ENCODE data around the gene E2F4. TPM values are rescaled to one million over a fixed set of nuclear protein-coding genes. Genes with fewer than 3 reads are reported as not detected.

The E2F4 gene, protein sequence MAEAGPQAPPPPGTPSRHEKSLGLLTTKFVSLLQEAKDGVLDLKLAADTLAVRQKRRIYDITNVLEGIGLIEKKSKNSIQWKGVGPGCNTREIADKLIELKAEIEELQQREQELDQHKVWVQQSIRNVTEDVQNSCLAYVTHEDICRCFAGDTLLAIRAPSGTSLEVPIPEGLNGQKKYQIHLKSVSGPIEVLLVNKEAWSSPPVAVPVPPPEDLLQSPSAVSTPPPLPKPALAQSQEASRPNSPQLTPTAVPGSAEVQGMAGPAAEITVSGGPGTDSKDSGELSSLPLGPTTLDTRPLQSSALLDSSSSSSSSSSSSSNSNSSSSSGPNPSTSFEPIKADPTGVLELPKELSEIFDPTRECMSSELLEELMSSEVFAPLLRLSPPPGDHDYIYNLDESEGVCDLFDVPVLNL
- 75.9 to 98.6 TPM (median 92.7 TPM) in 5 replicates for total RNA-seq (2022; extraction: Qiagen RNA extraction; ENCODE audit: low read depth)

GRCh38 chr16:67191995-67192681, at the start of gene E2F4:
Gene E2F4, plus strand, starts transcription at chr16:67192155. Its CDS starts 73 bp downstream, at chr16:67192228.

DNA sequence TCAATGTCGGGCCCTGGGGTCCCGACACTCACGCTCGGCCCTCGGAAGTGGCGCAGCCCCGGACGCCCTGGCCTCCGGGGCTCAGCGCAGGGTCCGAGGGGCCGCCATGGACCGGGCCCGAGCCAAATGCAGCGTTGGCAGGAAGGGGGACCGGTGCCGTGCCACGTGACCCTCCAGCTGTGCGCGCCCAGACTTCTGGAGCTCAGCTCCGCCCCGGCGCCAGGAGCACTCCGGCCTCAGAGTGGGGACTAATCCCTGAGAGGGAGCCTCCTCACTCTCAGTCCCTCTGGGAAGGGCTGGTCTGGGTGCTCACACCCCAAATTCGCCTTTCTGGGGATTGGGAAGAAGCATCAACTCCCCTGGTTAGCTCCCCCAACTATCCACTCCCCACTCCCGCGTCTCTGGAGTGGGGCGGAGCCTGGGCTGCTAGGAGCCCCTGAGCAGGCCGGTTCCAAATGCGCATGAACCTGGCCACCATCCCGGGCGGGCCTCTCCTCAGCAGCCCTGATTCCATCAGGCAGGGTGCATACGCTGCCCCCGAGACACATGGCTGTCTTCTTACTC, 41.0 kb upstream of the E2F4 start, which contains the start of gene B3GNT9:
Gene B3GNT9, minus strand, starts transcription at position 166 of the 564 bp plus-strand sequence. CDS start 513 bp downstream, outside the sequence.

DNA sequence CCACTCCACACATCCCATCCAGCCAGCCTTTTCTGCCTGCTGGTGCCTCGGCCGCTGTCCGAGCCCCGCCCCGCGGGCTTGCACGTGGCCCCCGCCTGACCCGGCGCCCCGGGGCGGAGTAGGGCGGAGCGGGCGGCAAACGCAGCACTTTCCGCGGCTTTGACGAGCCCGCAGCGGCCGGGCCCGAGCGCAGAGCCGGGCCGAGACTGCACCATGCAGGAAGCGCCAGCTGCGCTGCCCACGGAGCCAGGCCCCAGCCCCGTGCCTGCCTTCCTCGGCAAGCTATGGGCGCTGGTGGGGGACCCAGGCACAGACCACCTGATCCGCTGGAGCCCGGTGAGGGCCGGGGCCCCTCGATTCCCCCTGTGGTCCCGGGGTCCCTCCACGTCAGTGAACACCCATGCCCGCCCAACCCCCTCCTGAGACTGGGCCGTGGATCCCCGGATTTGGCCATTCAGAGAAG, 27.3 kb upstream of the E2F4 start, which contains the start of gene HSF4:
Gene HSF4, plus strand, starts transcription at position 147 of the 463 bp plus-strand sequence. Its CDS starts 67 bp downstream, at position 214.

DNA sequence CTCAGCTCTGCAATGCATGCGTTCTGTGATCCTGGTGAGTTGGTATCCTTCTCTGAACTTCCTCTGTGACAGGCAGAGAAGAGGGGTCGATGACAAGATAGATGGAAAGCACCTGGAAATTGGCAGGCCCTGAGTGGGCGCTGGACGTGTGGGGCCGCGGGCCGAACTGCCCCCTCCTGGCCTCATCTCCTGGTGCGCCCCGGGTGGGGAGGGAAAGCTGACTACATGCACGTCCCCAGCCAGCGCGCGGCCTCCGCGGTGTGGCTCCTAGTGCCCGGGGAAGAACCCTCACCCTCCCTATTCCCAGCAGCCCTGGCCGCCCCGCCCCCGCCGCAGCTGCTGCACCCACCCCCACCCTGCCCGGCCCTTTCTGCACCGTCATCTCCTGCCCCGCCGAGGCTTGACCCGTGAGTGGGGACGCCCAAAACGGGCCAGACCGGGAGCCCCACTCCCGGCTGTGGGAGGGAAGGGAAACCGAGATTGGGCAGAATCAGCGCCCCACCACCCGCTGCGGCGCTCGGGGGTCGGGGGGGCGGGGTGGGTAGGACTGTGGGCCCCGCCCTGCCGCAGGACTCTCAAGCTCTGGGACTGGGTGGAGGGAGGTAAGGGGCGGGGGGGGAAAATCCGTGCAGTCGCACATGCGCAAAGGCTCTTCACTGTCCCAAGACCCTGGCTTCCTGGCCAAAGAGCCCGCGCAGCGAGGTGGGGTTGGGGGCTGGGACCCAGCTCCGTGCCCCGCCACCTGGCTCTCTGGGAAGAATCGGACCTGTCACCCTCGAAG, 21.6 kb upstream of the E2F4 start, which contains the start of gene NOL3:
Gene NOL3, plus strand, starts transcription at position 371 of the 781 bp plus-strand sequence.

DNA sequence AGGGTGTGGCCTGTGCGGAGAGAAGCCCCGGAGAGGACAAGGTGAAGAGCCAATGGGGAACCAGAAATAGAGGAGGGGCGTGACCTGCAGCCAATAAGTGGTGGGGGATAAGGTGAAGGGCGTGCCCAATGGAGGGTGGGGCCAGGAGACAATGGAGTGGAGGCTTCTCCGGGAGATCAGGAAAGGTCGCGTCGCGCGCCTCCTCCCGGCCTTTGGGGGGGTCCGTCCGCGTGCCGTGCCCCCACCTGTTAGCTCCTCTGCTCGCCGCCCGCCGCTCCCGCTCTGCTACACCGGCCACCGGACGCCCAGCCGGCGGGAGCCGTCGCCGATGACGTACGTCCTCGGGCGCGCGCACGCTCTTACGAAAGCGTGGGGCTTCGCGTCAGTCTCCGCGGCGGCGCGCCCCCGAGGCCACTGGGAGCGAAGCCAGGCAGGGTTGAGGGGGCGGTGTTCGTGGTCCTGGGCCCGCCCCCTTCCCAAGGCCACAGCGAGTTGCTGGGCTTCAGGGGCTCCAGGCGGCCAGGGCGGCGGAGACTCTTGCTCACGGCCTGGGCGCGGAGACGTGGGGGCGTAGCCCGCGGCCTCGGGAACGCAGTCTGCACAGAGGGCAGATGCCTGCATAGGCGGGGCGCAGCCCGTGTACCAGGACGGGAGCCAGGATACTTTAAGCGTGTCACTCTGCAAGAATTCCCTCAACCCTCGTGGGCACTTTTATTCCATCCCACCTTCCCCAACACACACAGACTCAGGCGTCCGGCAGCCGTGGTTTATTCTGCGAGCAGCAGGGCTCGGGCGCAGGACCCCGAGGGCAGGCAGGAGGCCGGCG, 8.1 kb upstream of the E2F4 start, which contains the start of gene MATCAP1:
Gene MATCAP1, minus strand, starts transcription at position 337 of the 826 bp plus-strand sequence. CDS start 3,353 bp downstream, outside the sequence.

GRCh38 chr16:67190041-67190440, 1.9 kb upstream of the E2F4 start, which contains the start of gene EXOC3L1:
Gene EXOC3L1, minus strand, starts transcription at chr16:67190136. Its CDS starts 460 bp downstream, at chr16:67189676.

GRCh38 chr16:67199011-67199807, 7.3 kb downstream of the E2F4 start, which contains the start of gene ELMO3:
Gene ELMO3, plus strand, starts transcription at chr16:67199131. Its CDS starts 196 bp downstream, at chr16:67199327.

GRCh38 chr16:67226804-67227566, 35.0 kb downstream of the E2F4 start, which contains the start of gene TMEM208:
Gene TMEM208, plus strand, starts transcription at chr16:67227130. Its CDS starts 89 bp downstream, at chr16:67227219.

DNA sequence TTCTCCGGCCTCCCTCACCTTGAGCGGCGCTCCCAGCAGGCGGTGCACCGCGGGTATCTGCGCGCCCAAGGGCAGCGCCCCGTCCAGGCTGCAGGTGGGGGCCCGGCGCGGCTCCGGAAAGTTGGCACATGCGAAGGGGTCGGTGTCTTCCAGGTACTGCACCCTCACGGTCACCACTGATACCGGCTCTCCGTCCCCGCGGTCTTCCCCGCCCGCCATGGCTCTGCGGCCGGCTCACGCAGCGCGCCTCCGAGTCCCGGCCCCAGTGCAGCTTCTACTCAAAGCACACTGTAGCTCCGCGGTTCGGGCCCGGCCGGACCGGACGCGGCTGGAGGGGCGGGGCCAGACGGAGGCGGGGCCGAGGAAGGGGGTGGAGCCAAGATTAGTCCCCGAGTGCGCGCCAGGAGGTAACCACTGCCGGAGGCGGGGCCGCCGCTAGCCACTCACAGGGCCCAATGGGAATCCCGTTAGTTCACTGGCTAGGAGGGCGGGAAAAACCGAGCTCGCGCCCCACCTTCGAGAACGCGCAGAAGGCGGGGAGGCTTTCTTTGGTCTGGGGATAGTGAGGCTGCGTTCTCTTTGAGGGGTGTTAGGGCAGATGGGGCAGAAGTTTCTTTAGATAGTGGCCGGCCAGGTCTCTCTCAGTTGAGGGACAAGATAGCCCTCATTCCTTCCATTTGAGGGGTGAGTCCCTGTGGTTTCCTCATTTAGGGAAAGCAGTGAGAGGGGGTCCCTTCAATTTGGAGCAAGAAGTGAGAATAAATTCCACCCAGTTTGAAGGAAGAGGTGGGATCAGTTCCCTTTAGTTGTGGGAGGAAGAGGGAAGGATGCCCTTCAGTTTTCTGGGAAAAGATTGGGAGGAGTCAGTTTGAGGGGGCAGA, 55.5 kb downstream of the E2F4 start, which contains the start of gene FHOD1:
Gene FHOD1, minus strand, starts transcription at position 290 of the 881 bp plus-strand sequence. Its CDS starts 71 bp downstream, at position 219.

Other genes starting within 250 kb of the E2F4 start
- gene CES3, start 230.9 kb upstream of the E2F4 start, total RNA-seq (2022; extraction: Qiagen RNA extraction; ENCODE audit: low read depth): 1.7 to 2.3 TPM (median 2.0 TPM) in 5 replicates
- 1.3 to 2.1 TPM (median 1.6 TPM) in 5 replicates for gene CES4A, start 203.6 kb upstream of the E2F4 start, total RNA-seq (2022; extraction: Qiagen RNA extraction; ENCODE audit: low read depth)
- 45.0 to 53.6 TPM (median 50.3 TPM) in 5 replicates for gene CBFB, start 163.0 kb upstream of the E2F4 start, total RNA-seq (2022; extraction: Qiagen RNA extraction; ENCODE audit: low read depth)
- gene PHAF1, start 82.2 kb upstream of the E2F4 start, total RNA-seq (2022; extraction: Qiagen RNA extraction; ENCODE audit: low read depth): 22.2 to 24.5 TPM (median 23.4 TPM) in 5 replicates
- gene B3GNT9, start 41.2 kb upstream of the E2F4 start, total RNA-seq (2022; extraction: Qiagen RNA extraction; ENCODE audit: low read depth): 5.7 to 8.5 TPM (median 7.9 TPM) in 5 replicates
- 10.7 to 20.7 TPM (median 20.5 TPM) in 5 replicates for gene TRADD, start 32.2 kb upstream of the E2F4 start, total RNA-seq (2022; extraction: Qiagen RNA extraction; ENCODE audit: low read depth)
- 5.2 to 9.5 TPM (median 8.5 TPM) in 5 replicates for gene FBXL8, start 32.2 kb upstream of the E2F4 start, total RNA-seq (2022; extraction: Qiagen RNA extraction; ENCODE audit: low read depth)
- 11.9 to 16.0 TPM (median 14.6 TPM) in 5 replicates for gene HSF4, start 27.4 kb upstream of the E2F4 start, total RNA-seq (2022; extraction: Qiagen RNA extraction; ENCODE audit: low read depth)
- gene NOL3, start 21.6 kb upstream of the E2F4 start, total RNA-seq (2022; extraction: Qiagen RNA extraction; ENCODE audit: low read depth): 44.9 to 52.4 TPM (median 50.2 TPM) in 5 replicates
- 3.6 to 8.0 TPM (median 5.9 TPM) in 5 replicates for gene MATCAP1, start 8.2 kb upstream of the E2F4 start, total RNA-seq (2022; extraction: Qiagen RNA extraction; ENCODE audit: low read depth)
- 0.07 to 0.48 TPM in 2 of 5 replicates, not detected in the others for gene EXOC3L1, start 2.0 kb upstream of the E2F4 start, total RNA-seq (2022; extraction: Qiagen RNA extraction; ENCODE audit: low read depth)
- 0.66 to 1.4 TPM (median 1.3 TPM) in 5 replicates for gene ELMO3, start 7.0 kb downstream of the E2F4 start, total RNA-seq (2022; extraction: Qiagen RNA extraction; ENCODE audit: low read depth)
- 78.6 to 101 TPM (median 94.1 TPM) in 5 replicates for gene TMEM208, start 35.0 kb downstream of the E2F4 start, total RNA-seq (2022; extraction: Qiagen RNA extraction; ENCODE audit: low read depth)
- gene FHOD1, start 55.3 kb downstream of the E2F4 start, total RNA-seq (2022; extraction: Qiagen RNA extraction; ENCODE audit: low read depth): 40.1 to 51.6 TPM (median 48.9 TPM) in 5 replicates
- 1.2 to 1.7 TPM (median 1.6 TPM) in 5 replicates for gene SLC9A5, start 56.8 kb downstream of the E2F4 start, total RNA-seq (2022; extraction: Qiagen RNA extraction; ENCODE audit: low read depth)
- gene PLEKHG4, start 87.4 kb downstream of the E2F4 start, total RNA-seq (2022; extraction: Qiagen RNA extraction; ENCODE audit: low read depth): 15.2 to 22.1 TPM (median 18.3 TPM) in 5 replicates
- gene KCTD19, start 134.6 kb downstream of the E2F4 start, total RNA-seq (2022; extraction: Qiagen RNA extraction; ENCODE audit: low read depth): 0.06 to 0.46 TPM (median 0.22 TPM) in 5 replicates
- 0.13 to 0.27 TPM (median 0.14 TPM) in 3 of 5 replicates, not detected in the others for gene LRRC36, start 134.7 kb downstream of the E2F4 start, total RNA-seq (2022; extraction: Qiagen RNA extraction; ENCODE audit: low read depth)
- gene TPPP3, start 201.3 kb downstream of the E2F4 start, total RNA-seq (2022; extraction: Qiagen RNA extraction; ENCODE audit: low read depth): 8.4 to 13.5 TPM (median 11.8 TPM) in 5 replicates
- 5.8 to 9.2 TPM (median 6.1 TPM) in 5 replicates for gene ZDHHC1, start 224.3 kb downstream of the E2F4 start, total RNA-seq (2022; extraction: Qiagen RNA extraction; ENCODE audit: low read depth)
- 1.5 to 1.8 TPM (median 1.6 TPM) in 5 replicates for gene HSD11B2, start 239.0 kb downstream of the E2F4 start, total RNA-seq (2022; extraction: Qiagen RNA extraction; ENCODE audit: low read depth)

Measured in A549 treated with CpdA at 1 μM for 4 hours (cell line).